ENCODE measurements around the gene EFTUD2. TPM values are rescaled to one million over a fixed set of nuclear protein-coding genes. Genes with fewer than 3 reads are reported as not detected.

EFTUD2 gene
- total and polyA plus RNA-seq, 2 donors (not counting 1 experiment from before 2014, with no cell fraction given): 43.2 to 133 TPM

GRCh38 chr17:44850612-44851011 is 48.6 kb downstream of the EFTUD2 start:
- TF ChIP-seq CTCF (IDR thresholded peaks at IDR 0.05): no peak
- Histone ChIP-seq H3K27ac (ENCODE audit: low read length in 2 of 2) (no peak overlapping the region), H3K79me2 (ENCODE audit: control insufficient read depth, insufficient read depth, low read length) (no peaks in the 10 kb centered on the region), H3K4me2 (replicated peaks; ENCODE audit: low read depth, low read length, poor library complexity, severe bottlenecking) (no peak overlapping the region), H3K9me3 (ENCODE audit: control extremely low read depth in 1 of 3, control insufficient read depth in 2 of 3, insufficient read depth in 1 of 3, low read length in 2 of 3) (no peaks in the 10 kb centered on the region), H4K20me1 (ENCODE audit: control insufficient read depth, insufficient read depth, low read length, poor library complexity, severe bottlenecking) (no peaks in the 10 kb centered on the region), H3K36me3 (replicated peaks in 1 of 2; ENCODE audit: control extremely low read depth in 1 of 2, control insufficient read depth in 1 of 2, extremely low read depth in 1 of 2, insufficient read depth in 2 of 2, low read length in 1 of 2) (peaks cover 4 to 39% of the 10 kb centered on the region in 2 experiments), H3K4me3 (ENCODE audit: control extremely low read depth in 1 of 5, extremely low read depth in 1 of 5, insufficient read depth in 1 of 5, low read depth in 2 of 5, low read length in 4 of 5) (no peak overlapping the region), H3K27me3 (replicated peaks in 1 of 4; ENCODE audit: control extremely low read depth in 1 of 4, control insufficient read depth in 3 of 4, insufficient read depth in 4 of 4, low read length in 3 of 4) (no peaks in the 10 kb centered on the region), H3K4me1 (ENCODE audit: control insufficient read depth in 2 of 2, insufficient read depth in 2 of 2, low read length in 2 of 2) (no peaks in the 10 kb centered on the region), H3K9ac (ENCODE audit: low read length) (no peak overlapping the region), H2AFZ (ENCODE audit: insufficient read depth, low read depth, low read length, poor library complexity, severe bottlenecking) (no peak overlapping the region)
- no peaks in the 10 kb centered on the region for H3K27me3 Mint-ChIP-seq
- ChIA-PET POLR2A (no interaction called here), CTCF (no interaction called here)
- H3K4me3 Mint-ChIP-seq: no peak overlapping the region
- 14% methylated on average over 3 of the region's 5 CpGs for WGBS (ENCODE audit: insufficient coverage)
- DNase-seq (no peak), ATAC-seq (ENCODE audit: low read depth) (no peak)
- peaks cover 8% of the 10 kb centered on the region for H3K4me1 Mint-ChIP-seq
- no peaks in the 10 kb centered on the region for H3K9me3 Mint-ChIP-seq (ENCODE audit: insufficient read depth)
- intact Hi-C loops (cut with micrococcal nuclease): no loop called here
- H3K27ac Mint-ChIP-seq: peak overlapping the region; percentile 10

GRCh38 chr17:44850025-44850424 is 49.2 kb downstream of the EFTUD2 start:
- WGBS (ENCODE audit: insufficient coverage): 9% methylated on average over 4 of the region's 7 CpGs
- TF ChIP-seq EZH2 (IDR thresholded peaks at IDR 0.05; ENCODE audit: borderline replicate concordance, insufficient read depth, low read depth, low read length, poor library complexity, severe bottlenecking) (no peak), CTCF (IDR thresholded peaks at IDR 0.05) (no peak)
- CTCF ChIA-PET: interaction anchor here (1.9 kb wide), 1 partner anchor 15 kb away, joined by 7 read pairs; no protein-coding TSS in a partner anchor

More at GRCh38 chr17:44850025-44850424, 49.2 kb downstream of the EFTUD2 start:
- Histone ChIP-seq H3K27me3 (replicated peaks in 1 of 4; ENCODE audit: control extremely low read depth in 1 of 4, control insufficient read depth in 3 of 4, insufficient read depth in 4 of 4, low read length in 3 of 4) (no peaks in the 10 kb centered on the region), H3K79me2 (ENCODE audit: control insufficient read depth, insufficient read depth, low read length) (no peaks in the 10 kb centered on the region), H3K4me1 (ENCODE audit: control insufficient read depth in 2 of 2, insufficient read depth in 2 of 2, low read length in 2 of 2) (no peaks in the 10 kb centered on the region), H3K27ac (ENCODE audit: low read length in 2 of 2) (peak overlapping the region in 1 of 2 donors; percentile 9), H3K9ac (ENCODE audit: low read length) (no peak overlapping the region), H3K36me3 (replicated peaks in 1 of 2; ENCODE audit: control extremely low read depth in 1 of 2, control insufficient read depth in 1 of 2, extremely low read depth in 1 of 2, insufficient read depth in 2 of 2, low read length in 1 of 2) (peaks cover 4 to 34% of the 10 kb centered on the region in 2 experiments), H3K9me3 (ENCODE audit: control extremely low read depth in 1 of 3, control insufficient read depth in 2 of 3, insufficient read depth in 1 of 3, low read length in 2 of 3) (no peaks in the 10 kb centered on the region), H3K4me2 (replicated peaks; ENCODE audit: low read depth, low read length, poor library complexity, severe bottlenecking) (no peak overlapping the region), H4K20me1 (ENCODE audit: control insufficient read depth, insufficient read depth, low read length, poor library complexity, severe bottlenecking) (no peaks in the 10 kb centered on the region), H2AFZ (ENCODE audit: insufficient read depth, low read depth, low read length, poor library complexity, severe bottlenecking) (no peak overlapping the region), H3K4me3 (ENCODE audit: control extremely low read depth in 1 of 5, extremely low read depth in 1 of 5, insufficient read depth in 1 of 5, low read depth in 2 of 5, low read length in 4 of 5) (no peak overlapping the region)
- intact Hi-C loops (cut with micrococcal nuclease): no loop called here
- Mint-ChIP-seq H3K27ac (no peak overlapping the region), H3K4me3 (no peak overlapping the region), H3K4me1 (peaks cover 8% of the 10 kb centered on the region), H3K27me3 (no peaks in the 10 kb centered on the region), H3K9me3 (ENCODE audit: insufficient read depth) (no peaks in the 10 kb centered on the region)
- no peak for DNase-seq
- POLR2A ChIA-PET: no interaction called here
- no peak for ATAC-seq (ENCODE audit: low read depth)

Data from B cell (primary cell).